ENCODE results near the gene EDN1.

EDN1 gene

DNA sequence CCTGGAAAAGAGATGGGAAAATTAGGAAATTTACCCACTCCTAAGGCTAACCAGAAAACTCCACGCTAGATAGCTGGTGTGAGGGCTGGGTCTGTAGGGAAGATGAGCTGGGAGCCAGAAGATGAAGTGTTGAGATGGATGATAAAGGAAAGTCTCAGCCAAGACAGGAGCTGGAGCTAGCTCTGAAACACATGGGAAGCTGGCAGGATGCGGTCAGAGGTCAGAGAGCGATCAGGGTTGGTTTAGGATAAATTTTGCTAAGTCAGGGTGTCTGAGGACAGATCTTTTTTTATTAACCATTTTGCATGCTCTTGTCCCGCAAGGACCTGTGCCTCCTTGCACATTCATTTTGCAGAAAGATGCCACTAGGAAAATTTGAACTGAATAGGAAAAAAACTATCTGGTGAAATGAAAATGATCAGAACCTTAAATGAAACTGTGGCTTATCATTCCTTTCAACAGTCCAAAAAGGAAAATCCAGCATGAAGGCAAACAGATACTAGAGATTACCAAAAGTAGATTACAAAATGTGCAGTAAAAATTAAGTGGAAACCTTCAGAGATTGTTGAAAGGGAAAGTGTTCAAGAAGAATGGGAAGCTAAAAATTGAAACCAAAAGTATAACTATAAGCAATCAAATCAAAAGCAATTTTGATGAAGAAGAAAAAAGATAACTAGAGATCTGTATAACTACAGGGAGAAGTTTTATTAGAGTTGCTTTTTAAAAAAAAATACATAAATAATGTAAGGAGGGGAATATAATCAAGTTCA is 10.7 kb upstream of the EDN1 start:
- Histone ChIP-seq H3K27me3 (replicated peaks in 2 of 5; ENCODE audit: control insufficient read depth in 4 of 5, insufficient read depth in 5 of 5, low read length in 4 of 5) (no peaks in the 10 kb centered on the region), H3K4me1 (ENCODE audit: control extremely low read depth in 1 of 4, control insufficient read depth in 4 of 4, insufficient read depth in 4 of 4, low read length in 3 of 4) (peaks cover 0 to 11% (median 2%) of the 10 kb centered on the region in 4 experiments), H3K4me3 (ENCODE audit: control insufficient read depth in 1 of 7, extremely low read depth in 1 of 7, insufficient read depth in 4 of 7, low read depth in 2 of 7, low read length in 6 of 7) (peak overlapping the region in 1 of 7 experiments; percentile 23), H3K27ac (ENCODE audit: insufficient read depth in 1 of 2, low read depth in 1 of 2, low read length in 2 of 2, poor library complexity in 1 of 2, severe bottlenecking in 2 of 2) (no peak overlapping the region), H3K9me3 (ENCODE audit: control extremely low read depth in 1 of 5, control insufficient read depth in 4 of 5, insufficient read depth in 2 of 5, low read depth in 1 of 5, low read length in 4 of 5) (no peaks in the 10 kb centered on the region), H3K36me3 (ENCODE audit: control insufficient read depth in 4 of 4, insufficient read depth in 4 of 4, low read length in 3 of 4) (no peaks in the 10 kb centered on the region)
- ChIA-PET POLR2A (no interaction called here), CTCF (interaction anchor here (0.9 to 9.9 kb wide), 2 partner anchors 9 to 45 kb away, joined by 3 to 65 read pairs; partner anchors contain the start of gene EDN1)
- WGBS (ENCODE audit: insufficient coverage) = 69% methylated on average over 4 of the region's 4 CpGs
- DNase-seq = peak in 1 of 3 donors; percentile 17

DNA sequence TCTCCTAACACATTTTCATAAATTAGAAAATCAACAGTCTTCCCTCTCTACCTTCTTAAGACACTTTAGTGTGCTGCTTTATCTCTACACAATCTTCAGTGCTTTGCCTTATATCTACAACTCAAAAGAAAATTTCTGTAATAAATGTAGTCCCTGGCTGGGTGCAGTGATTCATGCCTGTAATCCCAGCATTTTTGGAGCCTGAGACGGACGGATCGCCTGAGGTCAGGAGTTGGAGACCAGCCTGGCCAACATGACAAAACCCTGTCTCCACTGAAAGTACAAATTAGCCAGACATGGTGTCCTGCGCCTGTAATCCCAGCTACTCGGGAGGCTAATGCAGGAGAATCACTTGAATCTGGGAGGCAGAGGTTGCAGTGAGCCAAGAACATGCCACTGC is 9.7 kb upstream of the EDN1 start:
- WGBS (ENCODE audit: insufficient coverage) = 97% methylated on average over 3 of the region's 5 CpGs
- Histone ChIP-seq H3K27ac (ENCODE audit: insufficient read depth in 1 of 2, low read depth in 1 of 2, low read length in 2 of 2, poor library complexity in 1 of 2, severe bottlenecking in 2 of 2) (no peak overlapping the region), H3K4me3 (ENCODE audit: control insufficient read depth in 1 of 7, extremely low read depth in 1 of 7, insufficient read depth in 4 of 7, low read depth in 2 of 7, low read length in 6 of 7) (no peak overlapping the region), H3K27me3 (replicated peaks in 2 of 5; ENCODE audit: control insufficient read depth in 4 of 5, insufficient read depth in 5 of 5, low read length in 4 of 5) (no peaks in the 10 kb centered on the region), H3K4me1 (ENCODE audit: control extremely low read depth in 1 of 4, control insufficient read depth in 4 of 4, insufficient read depth in 4 of 4, low read length in 3 of 4) (peaks cover 0 to 11% (median 2%) of the 10 kb centered on the region in 4 experiments), H3K36me3 (ENCODE audit: control insufficient read depth in 4 of 4, insufficient read depth in 4 of 4, low read length in 3 of 4) (no peaks in the 10 kb centered on the region), H3K9me3 (ENCODE audit: control extremely low read depth in 1 of 5, control insufficient read depth in 4 of 5, insufficient read depth in 2 of 5, low read depth in 1 of 5, low read length in 4 of 5) (no peaks in the 10 kb centered on the region)
- ChIA-PET POLR2A (no interaction called here), CTCF (interaction anchor here (0.9 to 9.9 kb wide), 2 partner anchors 8 to 46 kb away, joined by 3 to 65 read pairs; partner anchors contain the start of gene EDN1)
- no peak for DNase-seq

- WGBS (ENCODE audit: insufficient coverage) = 89% methylated on average over 3 of the region's 3 CpGs
- Histone ChIP-seq H3K4me1 (ENCODE audit: control extremely low read depth in 1 of 4, control insufficient read depth in 4 of 4, insufficient read depth in 4 of 4, low read length in 3 of 4) (peaks cover 0 to 11% (median 2%) of the 10 kb centered on the region in 4 experiments), H3K36me3 (ENCODE audit: control insufficient read depth in 4 of 4, insufficient read depth in 4 of 4, low read length in 3 of 4) (no peaks in the 10 kb centered on the region), H3K27ac (ENCODE audit: insufficient read depth in 1 of 2, low read depth in 1 of 2, low read length in 2 of 2, poor library complexity in 1 of 2, severe bottlenecking in 2 of 2) (no peak overlapping the region), H3K27me3 (replicated peaks in 2 of 5; ENCODE audit: control insufficient read depth in 4 of 5, insufficient read depth in 5 of 5, low read length in 4 of 5) (no peaks in the 10 kb centered on the region), H3K4me3 (ENCODE audit: control insufficient read depth in 1 of 7, extremely low read depth in 1 of 7, insufficient read depth in 4 of 7, low read depth in 2 of 7, low read length in 6 of 7) (no peak overlapping the region), H3K9me3 (ENCODE audit: control extremely low read depth in 1 of 5, control insufficient read depth in 4 of 5, insufficient read depth in 2 of 5, low read depth in 1 of 5, low read length in 4 of 5) (no peaks in the 10 kb centered on the region)
- no peak for DNase-seq
- ChIA-PET POLR2A (no interaction called here), CTCF (interaction anchor here (0.9 to 9.9 kb wide), 2 partner anchors 8 to 82 kb away, joined by 3 to 65 read pairs; partner anchors contain the start of gene EDN1)
Observed at GRCh38 chr6:12280902-12281301, 9.3 kb upstream of the EDN1 start.

GRCh38 chr6:12283904-12284303 is 6.3 kb upstream of the EDN1 start:
- no peak overlapping the region for H3K27ac ChIP-seq (ENCODE audit: insufficient read depth in 1 of 2, low read depth in 1 of 2, low read length in 2 of 2, poor library complexity in 1 of 2, severe bottlenecking in 2 of 2)
- no peak overlapping the region for H3K4me3 ChIP-seq (ENCODE audit: control insufficient read depth in 1 of 7, extremely low read depth in 1 of 7, insufficient read depth in 4 of 7, low read depth in 2 of 7, low read length in 6 of 7)
- ChIA-PET CTCF (no interaction called here), POLR2A (no interaction called here)
- no peaks in the 10 kb centered on the region for H3K27me3 ChIP-seq (replicated peaks in 2 of 5; ENCODE audit: control insufficient read depth in 4 of 5, insufficient read depth in 5 of 5, low read length in 4 of 5)
- no peak for DNase-seq
- peaks cover 0 to 23% (median 6%) of the 10 kb centered on the region in 4 experiments for H3K4me1 ChIP-seq (ENCODE audit: control extremely low read depth in 1 of 4, control insufficient read depth in 4 of 4, insufficient read depth in 4 of 4, low read length in 3 of 4)
- H3K36me3 ChIP-seq (ENCODE audit: control insufficient read depth in 4 of 4, insufficient read depth in 4 of 4, low read length in 3 of 4) = no peaks in the 10 kb centered on the region
- 90% methylated on average over 1 of the region's 4 CpGs for WGBS (ENCODE audit: insufficient coverage)
- no peaks in the 10 kb centered on the region for H3K9me3 ChIP-seq (ENCODE audit: control extremely low read depth in 1 of 5, control insufficient read depth in 4 of 5, insufficient read depth in 2 of 5, low read depth in 1 of 5, low read length in 4 of 5)

DNA sequence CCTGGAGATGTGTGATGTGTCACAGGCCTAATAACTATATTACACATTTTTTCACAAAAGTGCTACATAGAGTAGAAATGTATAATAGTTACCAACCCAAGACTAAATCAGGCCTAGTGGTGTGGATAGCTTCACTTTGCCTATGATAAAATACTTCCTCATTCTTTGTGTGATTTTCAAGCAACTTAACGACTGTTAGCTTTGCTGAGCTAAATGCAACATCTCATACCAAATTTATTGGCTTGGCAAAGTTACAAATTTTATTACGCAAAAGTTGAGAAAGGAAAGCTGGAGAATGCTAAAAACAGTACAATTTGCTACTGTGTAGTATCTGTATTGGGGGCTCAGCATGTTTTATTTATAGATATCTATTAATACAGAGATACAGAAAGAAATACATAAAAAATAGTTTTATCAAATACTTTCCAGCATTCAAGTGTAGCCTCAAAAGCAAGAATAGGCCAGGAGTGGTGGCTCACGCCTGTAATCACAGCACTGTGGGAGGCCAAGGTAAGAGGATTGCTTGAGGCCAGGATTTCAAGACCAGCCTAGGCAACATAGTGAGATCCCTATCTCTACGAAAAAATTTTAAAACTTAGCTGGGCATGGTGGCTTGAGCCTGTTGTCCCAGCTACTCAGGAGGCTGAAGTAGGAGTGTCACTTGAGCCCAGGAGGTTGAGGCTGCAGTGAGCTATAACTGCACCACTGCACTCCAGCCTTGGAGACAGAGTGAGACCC is 3.6 kb upstream of the EDN1 start:
- H3K4me1 ChIP-seq (ENCODE audit: control extremely low read depth in 1 of 4, control insufficient read depth in 4 of 4, insufficient read depth in 4 of 4, low read length in 3 of 4) = peaks cover 10 to 32% (median 15%) of the 10 kb centered on the region in 4 experiments
- ChIA-PET CTCF (interaction anchor here (0.7 to 6.4 kb wide), 11 partner anchors 9 to 646 kb away, joined by 3 to 65 read pairs (median 4); no protein-coding TSS in a partner anchor), POLR2A (no interaction called here)
- no peak overlapping the region for H3K4me3 ChIP-seq (ENCODE audit: control insufficient read depth in 1 of 7, extremely low read depth in 1 of 7, insufficient read depth in 4 of 7, low read depth in 2 of 7, low read length in 6 of 7)
- H3K27ac ChIP-seq (ENCODE audit: insufficient read depth in 1 of 2, low read depth in 1 of 2, low read length in 2 of 2, poor library complexity in 1 of 2, severe bottlenecking in 2 of 2) = no peak overlapping the region
- DNase-seq = peak in 2 of 3 donors; percentile 70 to 76
- WGBS (ENCODE audit: insufficient coverage) = 91% methylated on average over 2 of the region's 4 CpGs
- H3K36me3 ChIP-seq (ENCODE audit: control insufficient read depth in 4 of 4, insufficient read depth in 4 of 4, low read length in 3 of 4) = no peaks in the 10 kb centered on the region
- H3K27me3 ChIP-seq (replicated peaks in 2 of 5; ENCODE audit: control insufficient read depth in 4 of 5, insufficient read depth in 5 of 5, low read length in 4 of 5) = peaks cover 0 to 4% (median 0%) of the 10 kb centered on the region in 5 experiments
- no peaks in the 10 kb centered on the region for H3K9me3 ChIP-seq (ENCODE audit: control extremely low read depth in 1 of 5, control insufficient read depth in 4 of 5, insufficient read depth in 2 of 5, low read depth in 1 of 5, low read length in 4 of 5)

- ChIA-PET POLR2A (no interaction called here), CTCF (interaction anchor here (0.6 to 6.4 kb wide), 6 partner anchors 11 to 733 kb away, joined by 3 to 65 read pairs (median 5); no protein-coding TSS in a partner anchor)
- DNase-seq = no peak
- H3K27ac ChIP-seq (ENCODE audit: insufficient read depth in 1 of 2, low read depth in 1 of 2, low read length in 2 of 2, poor library complexity in 1 of 2, severe bottlenecking in 2 of 2) = no peak overlapping the region
- no peaks in the 10 kb centered on the region for H3K9me3 ChIP-seq (ENCODE audit: control extremely low read depth in 1 of 5, control insufficient read depth in 4 of 5, insufficient read depth in 2 of 5, low read depth in 1 of 5, low read length in 4 of 5)
- H3K4me3 ChIP-seq (ENCODE audit: control insufficient read depth in 1 of 7, extremely low read depth in 1 of 7, insufficient read depth in 4 of 7, low read depth in 2 of 7, low read length in 6 of 7) = no peak overlapping the region
- H3K4me1 ChIP-seq (ENCODE audit: control extremely low read depth in 1 of 4, control insufficient read depth in 4 of 4, insufficient read depth in 4 of 4, low read length in 3 of 4) = peaks cover 10 to 43% (median 15%) of the 10 kb centered on the region in 4 experiments
- H3K36me3 ChIP-seq (ENCODE audit: control insufficient read depth in 4 of 4, insufficient read depth in 4 of 4, low read length in 3 of 4) = no peaks in the 10 kb centered on the region
- WGBS (ENCODE audit: insufficient coverage) = 96% methylated on average over 12 of the region's 13 CpGs
- peaks cover 0 to 7% (median 4%) of the 10 kb centered on the region in 5 experiments for H3K27me3 ChIP-seq (replicated peaks in 2 of 5; ENCODE audit: control insufficient read depth in 4 of 5, insufficient read depth in 5 of 5, low read length in 4 of 5)
Observed at GRCh38 chr6:12288211-12288618, 1.9 kb upstream of the EDN1 start.

Measured in common myeloid progenitor, CD34-positive (primary cell).